PC-3 (cell line): Measurements from ENCODE around the gene NTHL1.

Source experiments
- EZH2 ChIP-seq: fragments of 300-600 bp; sonication (generic); IDR thresholded peaks from one replicate; pipeline ENCODE4 v1.6.1; 2017; ENCODE audit warnings: antibody characterized with exemption, mild to moderate bottlenecking, low read length; ENCODE audit not compliant: unreplicated experiment
- TF ChIP-seq, protein P1 (sequence below): fragments of 300-600 bp; sonication (generic); conservative IDR thresholded peaks from 2 replicates; pipeline ENCODE4 v1.5.1; 2017; ENCODE audit warnings: antibody characterized with exemption, low read depth, mild to moderate bottlenecking, low read length

DNA sequence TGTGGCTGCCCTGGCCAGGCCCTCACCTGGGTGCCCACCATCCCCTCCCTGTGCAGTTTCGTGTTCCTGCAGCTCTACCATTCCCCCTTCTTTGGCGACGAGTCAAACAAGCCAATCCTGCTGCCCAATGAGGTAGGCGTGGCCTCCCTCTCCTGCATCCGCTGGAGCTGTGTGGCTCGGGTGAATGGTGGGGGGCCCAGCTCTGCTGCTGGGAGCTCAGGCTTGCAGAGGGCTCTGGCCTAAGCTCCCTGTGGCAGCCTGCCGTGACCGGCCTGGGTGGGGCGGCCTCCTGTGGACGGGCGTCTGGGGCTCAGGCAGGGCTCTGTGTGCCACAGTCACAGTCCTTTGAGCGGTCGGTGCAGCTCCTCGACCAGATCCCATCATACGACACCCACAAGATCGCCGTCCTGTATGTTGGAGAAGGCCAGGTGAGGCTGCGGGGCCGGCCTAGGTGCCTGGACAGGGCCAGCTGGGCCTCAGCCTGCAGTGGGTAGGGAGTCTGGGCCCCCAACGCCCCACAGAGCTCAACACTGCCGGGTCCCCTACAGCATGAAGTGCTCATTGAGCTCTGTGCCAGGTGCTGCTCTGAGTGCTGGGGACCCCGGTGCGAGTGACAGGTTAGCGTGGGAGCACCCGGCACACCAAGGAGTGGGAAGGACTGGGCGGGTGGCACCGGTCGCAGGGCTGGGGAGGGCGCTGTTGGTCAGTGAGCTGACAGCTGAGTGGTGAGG lies 37.4 kb upstream of the NTHL1 start:
- TF ChIP-seq, protein P1, sequence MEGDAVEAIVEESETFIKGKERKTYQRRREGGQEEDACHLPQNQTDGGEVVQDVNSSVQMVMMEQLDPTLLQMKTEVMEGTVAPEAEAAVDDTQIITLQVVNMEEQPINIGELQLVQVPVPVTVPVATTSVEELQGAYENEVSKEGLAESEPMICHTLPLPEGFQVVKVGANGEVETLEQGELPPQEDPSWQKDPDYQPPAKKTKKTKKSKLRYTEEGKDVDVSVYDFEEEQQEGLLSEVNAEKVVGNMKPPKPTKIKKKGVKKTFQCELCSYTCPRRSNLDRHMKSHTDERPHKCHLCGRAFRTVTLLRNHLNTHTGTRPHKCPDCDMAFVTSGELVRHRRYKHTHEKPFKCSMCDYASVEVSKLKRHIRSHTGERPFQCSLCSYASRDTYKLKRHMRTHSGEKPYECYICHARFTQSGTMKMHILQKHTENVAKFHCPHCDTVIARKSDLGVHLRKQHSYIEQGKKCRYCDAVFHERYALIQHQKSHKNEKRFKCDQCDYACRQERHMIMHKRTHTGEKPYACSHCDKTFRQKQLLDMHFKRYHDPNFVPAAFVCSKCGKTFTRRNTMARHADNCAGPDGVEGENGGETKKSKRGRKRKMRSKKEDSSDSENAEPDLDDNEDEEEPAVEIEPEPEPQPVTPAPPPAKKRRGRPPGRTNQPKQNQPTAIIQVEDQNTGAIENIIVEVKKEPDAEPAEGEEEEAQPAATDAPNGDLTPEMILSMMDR: no peak
- TF ChIP-seq EZH2: no peak
